HepG2 (cell line): ENCODE measurements around the gene PIEZO2. TPM values are rescaled to one million over a fixed set of nuclear protein-coding genes. Genes with fewer than 3 reads are reported as not detected.

ENCODE experiments used
- ARID4A ChIP-seq: sonication (generic); formaldehyde crosslinking; IDR thresholded peaks from 2 replicates; pipeline ENCODE4 v1.5.0; 2020; ENCODE audit warnings: mild to moderate bottlenecking, missing genetic modification reagents, borderline replicate concordance
- CERS6 ChIP-seq: sonication (generic); formaldehyde crosslinking; IDR thresholded peaks from 2 replicates; pipeline ENCODE4 v1.5.0; 2020; ENCODE audit warnings: missing genetic modification reagents
- HDAC6 ChIP-seq: fragments of 200-600 bp; sonication (generic); IDR thresholded peaks from 2 replicates; pipeline ENCODE4 v1.7.0; 2017; ENCODE audit warnings: mild to moderate bottlenecking, antibody characterized with exemption, low read length, low read depth
- IRF1 ChIP-seq: sonication (generic); formaldehyde crosslinking; IDR thresholded peaks from 2 replicates; pipeline ENCODE4 v1.4.0; 2020; ENCODE audit warnings: low read depth, mild to moderate bottlenecking, missing genetic modification reagents
- KDM2A ChIP-seq: sonication (generic); formaldehyde crosslinking; IDR thresholded peaks from 2 replicates; pipeline ENCODE4 v1.4.0; 2020; ENCODE audit warnings: low read depth, missing genetic modification reagents, borderline replicate concordance
- KDM5A ChIP-seq: fragments of 200-600 bp; sonication (generic); IDR thresholded peaks from 2 replicates; pipeline ENCODE4 v1.7.0; 2018; ENCODE audit warnings: antibody characterized with exemption, mild to moderate bottlenecking, low read length, borderline replicate concordance
- MED1 ChIP-seq: sonication (generic); formaldehyde crosslinking; IDR thresholded peaks from 2 replicates; pipeline ENCODE4 v1.4.0; 2020; ENCODE audit warnings: missing genetic modification reagents
- NR2F6 ChIP-seq, 2 experiments: IDR thresholded peaks; 2 replicates each; pipeline ENCODE4 v1.6.1; 2016; ENCODE audit warnings: antibody characterized with exemption in 1 of 2, mild to moderate bottlenecking in 1 of 2
- PHF21A ChIP-seq: sonication (generic); formaldehyde crosslinking; IDR thresholded peaks from 2 replicates; pipeline ENCODE4 v1.5.0; 2020; ENCODE audit warnings: mild to moderate bottlenecking, missing genetic modification reagents
- PLRG1 ChIP-seq: fragments of 450-650 bp; conservative IDR thresholded peaks from 2 replicates; pipeline ENCODE4 v1.6.1; 2016
- PPARG ChIP-seq: conservative IDR thresholded peaks from 2 replicates; pipeline ENCODE4 v1.6.1; 2016; ENCODE audit warnings: missing biosample characterization, missing genetic modification reagents
- REL ChIP-seq: sonication (generic); formaldehyde crosslinking; conservative IDR thresholded peaks from 2 replicates; pipeline ENCODE4 v1.8.0; 2022; ENCODE audit warnings: mild to moderate bottlenecking, missing genetic modification reagents, moderate library complexity
- SNAPC5 ChIP-seq: sonication (generic); formaldehyde crosslinking; IDR thresholded peaks from 2 replicates; pipeline ENCODE4 v1.8.1; 2023; ENCODE audit warnings: mild to moderate bottlenecking, missing genetic modification reagents, borderline replicate concordance
- SYNCRIP ChIP-seq: fragments of 200-400 bp; formaldehyde crosslinking; IDR thresholded peaks from 2 replicates; pipeline ENCODE4 v1.6.1; 2018; ENCODE audit warnings: mild to moderate bottlenecking, low read depth, low read length; ENCODE audit not compliant: insufficient read depth
- TRIM24 ChIP-seq: sonication (generic); formaldehyde crosslinking; IDR thresholded peaks from 2 replicates; pipeline ENCODE4 v1.8.0; 2022; ENCODE audit warnings: mild to moderate bottlenecking, missing genetic modification reagents
- ZBTB2 ChIP-seq: sonication (generic); formaldehyde crosslinking; IDR thresholded peaks from 2 replicates; pipeline ENCODE4 v1.8.0; 2022; ENCODE audit warnings: low read depth, missing genetic modification reagents
- ZFP36L1 ChIP-seq: sonication (generic); formaldehyde crosslinking; IDR thresholded peaks from 2 replicates; pipeline ENCODE4 v1.8.0; 2022; ENCODE audit warnings: mild to moderate bottlenecking, missing genetic modification reagents, moderate library complexity
- ZFYVE20 ChIP-seq: sonication (generic); formaldehyde crosslinking; IDR thresholded peaks from 2 replicates; pipeline ENCODE4 v1.8.0; 2023; ENCODE audit warnings: low read depth, mild to moderate bottlenecking, moderate library complexity, missing genetic modification reagents, borderline replicate concordance
- ZMAT3 ChIP-seq: sonication (generic); formaldehyde crosslinking; conservative IDR thresholded peaks from 2 replicates; pipeline ENCODE4 v1.7.0; 2021; ENCODE audit warnings: missing genetic modification reagents
- ZNF234 ChIP-seq: sonication (generic); formaldehyde crosslinking; conservative IDR thresholded peaks from 2 replicates; pipeline ENCODE4 v1.5.1; 2020; ENCODE audit warnings: mild to moderate bottlenecking, missing genetic modification reagents
- ZNF24 ChIP-seq: fragments of 450-650 bp; IDR thresholded peaks from 2 replicates; pipeline ENCODE4 v1.6.1; 2017; ENCODE audit warnings: antibody characterized with exemption, mild to moderate bottlenecking
- ZNF296 ChIP-seq: sonication (generic); formaldehyde crosslinking; conservative IDR thresholded peaks from 2 replicates; pipeline ENCODE4 v1.5.0; 2020; ENCODE audit warnings: mild to moderate bottlenecking, missing genetic modification reagents
- ZNF703 ChIP-seq: sonication (generic); formaldehyde crosslinking; IDR thresholded peaks from 2 replicates; pipeline ENCODE4 v1.5.1; 2020; ENCODE audit warnings: missing genetic modification reagents, mild to moderate bottlenecking, moderate library complexity, borderline replicate concordance
- polyA plus RNA-seq, 8 experiments: library from polyadenylated mRNA; depleted of rRNA in 3 of 8; stranded (reverse) in 7 of 8; unstranded in 1 of 8; fragments of >200 nt; fragmentation: Illumina TruSeq in 4 of 8; extraction: Trizol in 4 of 8; gene quantifications; 2 replicates each; pipeline versions ENCODE4 v1.2.1 to v1.2.3, GENCODE V29; 2011 to 2016; ENCODE audit warnings: low read depth in 4 of 8, missing spikeins in 1 of 8, mixed read lengths in 1 of 8; ENCODE audit not compliant: insufficient read depth in 1 of 8
- total RNA-seq, 5 experiments: library from RNA; depleted of rRNA; stranded (reverse); fragments of >200 nt; fragmentation: Illumina TruSeq; extraction: Trizol; gene quantifications; 2 replicates each; pipeline ENCODE4 v1.2.3, GENCODE V29; 2016; ENCODE audit warnings: low read depth in 1 of 5

Gene PIEZO2
- total and polyA plus RNA-seq, 2 of the 13 experiments (the other 11 are each of a cell fraction or from before 2014, with no cell fraction given) = 15.2 to 27.2 TPM

- TF ChIP-seq KDM5A = no peak
- no peak for TF ChIP-seq ZFP36L1 (CRISPR knock-in tag)
- no peak for TF ChIP-seq SNAPC5 (CRISPR knock-in tag)
- no peak for TF ChIP-seq ARID4A
- TF ChIP-seq SYNCRIP = no peak
- TF ChIP-seq ZNF234 (CRISPR knock-in tag) = no peak
- TF ChIP-seq IRF1 (CRISPR knock-in tag) = no peak
- TF ChIP-seq PHF21A (CRISPR knock-in tag) = peak; percentile 34; the same call in 1 of the 2 replicates
- no peak for TF ChIP-seq ZNF296 (CRISPR knock-in tag)
- TF ChIP-seq CERS6 (CRISPR knock-in tag) = no peak
- TF ChIP-seq ZBTB2 (CRISPR knock-in tag) = no peak
- no peak for TF ChIP-seq HDAC6
- TF ChIP-seq ZFYVE20 (CRISPR knock-in tag) = no peak
- TF ChIP-seq ZNF24 = no peak
- no peak for TF ChIP-seq ZNF703 (CRISPR knock-in tag)
- no peak for TF ChIP-seq ZMAT3 (CRISPR knock-in tag)
- no peak for TF ChIP-seq KDM2A (CRISPR knock-in tag)
- TF ChIP-seq PLRG1 = no peak
- 0 out of 2 replicates have a peak, but pooled peaks have one; percentile 24 for TF ChIP-seq NR2F6 (IDR thresholded peaks at IDR 0.05)
- TF ChIP-seq NR2F6 (CRISPR knock-in tag; IDR thresholded peaks at IDR 0.05) = peak; percentile 40; the same call in 1 of the 2 replicates
- peak; percentile 77 for TF ChIP-seq MED1 (CRISPR knock-in tag)
- no peak for TF ChIP-seq TRIM24 (CRISPR knock-in tag)
- TF ChIP-seq PPARG (CRISPR knock-in tag) = no peak
- TF ChIP-seq REL = no peak
Measured at GRCh38 chr18:10912790-10913545, 236.4 kb downstream of the PIEZO2 start (continued).
